ENCODE results near the gene BCAS4.
A peak's percentile ranks its signal among the peaks of the same experiment; 100 is the strongest.

Gene BCAS4

DNA sequence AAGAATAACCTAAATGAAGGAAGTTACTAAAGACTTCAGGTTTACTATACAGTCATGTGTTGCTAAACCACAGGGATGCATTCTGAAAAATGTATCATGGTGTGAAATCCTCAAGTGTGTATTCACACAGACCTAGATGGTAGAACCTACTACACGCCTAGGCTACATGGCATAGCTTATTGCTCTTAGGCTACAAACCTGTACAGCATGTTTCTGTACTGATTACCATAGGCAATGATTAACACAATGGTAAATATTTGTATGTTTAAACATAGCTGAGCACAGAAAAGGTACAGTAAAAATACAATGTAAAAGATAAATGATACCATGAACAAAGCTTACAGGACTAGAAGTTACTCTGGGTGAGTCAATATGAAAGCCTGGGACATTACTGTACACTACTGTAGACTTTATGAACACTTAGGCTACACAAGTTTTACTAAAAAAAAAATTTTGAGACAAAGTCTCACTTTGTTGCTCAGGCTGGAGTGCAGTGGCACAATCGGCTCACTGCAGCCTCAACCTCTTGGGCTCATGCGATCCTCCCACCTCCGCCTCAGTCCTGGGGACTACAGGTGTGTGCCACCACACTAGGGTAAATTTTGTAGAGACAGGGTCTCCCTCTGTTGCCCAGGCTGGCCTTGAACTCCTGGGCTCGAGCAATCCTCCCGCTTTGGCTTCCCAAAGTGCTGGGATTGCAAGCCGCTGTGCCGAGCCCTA is 100.4 kb downstream of the BCAS4 start:
- Histone ChIP-seq H3K27ac (ENCODE audit: low read depth, low read length) (no peak overlapping the region), H3K4me1 (ENCODE audit: insufficient read depth, low read length) (no peaks in the 10 kb centered on the region), H3K4me3 (ENCODE audit: low read depth in 1 of 2, low read length in 2 of 2) (no peak overlapping the region), H3K27me3 (ENCODE audit: control insufficient read depth in 1 of 2, insufficient read depth in 2 of 2, low read length in 2 of 2) (no peaks in the 10 kb centered on the region), H3K36me3 (ENCODE audit: insufficient read depth, low read length) (peaks cover 52% of the 10 kb centered on the region), H3K9ac (ENCODE audit: low read length) (no peak overlapping the region), H3K9me3 (ENCODE audit: low read length) (no peaks in the 10 kb centered on the region)

DNA sequence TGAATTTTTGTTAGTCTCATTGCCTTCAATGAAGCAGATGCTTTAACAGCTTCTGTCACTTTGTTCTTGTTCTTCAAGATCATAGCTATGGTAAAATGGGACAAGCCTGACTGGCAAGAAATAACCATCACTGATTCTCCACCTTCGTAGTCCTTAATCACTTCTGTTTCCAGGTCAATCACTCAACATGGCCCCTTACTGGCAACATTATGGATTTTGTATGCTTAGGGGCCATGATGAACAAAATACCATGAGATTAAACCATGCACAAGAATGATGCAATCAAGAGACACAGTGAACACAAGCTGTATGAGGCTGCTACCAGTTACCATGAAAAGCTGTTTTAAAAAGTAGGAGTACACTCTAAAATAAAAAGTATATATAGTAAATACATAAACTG is 103.6 kb downstream of the BCAS4 start:
- Histone ChIP-seq H3K9ac (ENCODE audit: low read length) (no peak overlapping the region), H3K9me3 (ENCODE audit: low read length) (no peaks in the 10 kb centered on the region), H3K4me3 (ENCODE audit: low read depth in 1 of 2, low read length in 2 of 2) (no peak overlapping the region), H3K36me3 (ENCODE audit: insufficient read depth, low read length) (peaks cover 34% of the 10 kb centered on the region), H3K4me1 (ENCODE audit: insufficient read depth, low read length) (no peaks in the 10 kb centered on the region), H3K27me3 (ENCODE audit: control insufficient read depth in 1 of 2, insufficient read depth in 2 of 2, low read length in 2 of 2) (no peaks in the 10 kb centered on the region), H3K27ac (ENCODE audit: low read depth, low read length) (no peak overlapping the region)

DNA sequence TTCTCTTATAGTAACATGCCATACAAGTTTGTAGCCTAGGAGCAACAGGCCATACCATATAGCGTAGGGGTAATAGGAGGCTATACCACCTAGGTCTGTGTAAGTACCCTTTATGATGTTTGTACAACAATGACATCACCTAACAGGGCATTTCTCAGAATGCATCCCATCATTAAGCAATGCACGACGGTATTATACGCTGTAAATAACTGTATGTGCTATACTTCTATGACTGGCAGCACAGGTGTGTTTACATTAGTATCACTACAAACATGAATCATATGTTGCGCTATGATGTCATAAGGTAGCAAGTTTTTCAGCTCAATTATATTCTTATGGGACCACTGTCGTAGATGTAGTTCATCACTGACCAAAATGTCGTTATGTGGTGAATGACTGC is 105.4 kb downstream of the BCAS4 start:
- no peak overlapping the region for H3K27ac ChIP-seq (ENCODE audit: low read depth, low read length)
- H3K27me3 ChIP-seq (ENCODE audit: control insufficient read depth in 1 of 2, insufficient read depth in 2 of 2, low read length in 2 of 2) = no peaks in the 10 kb centered on the region
- H3K36me3 ChIP-seq (ENCODE audit: insufficient read depth, low read length) = peaks cover 19% of the 10 kb centered on the region
- H3K9me3 ChIP-seq (ENCODE audit: low read length) = no peaks in the 10 kb centered on the region
- no peak overlapping the region for H3K9ac ChIP-seq (ENCODE audit: low read length)
- H3K4me1 ChIP-seq (ENCODE audit: insufficient read depth, low read length) = peaks cover 6% of the 10 kb centered on the region
- no peak overlapping the region for H3K4me3 ChIP-seq (ENCODE audit: low read depth in 1 of 2, low read length in 2 of 2)

DNA sequence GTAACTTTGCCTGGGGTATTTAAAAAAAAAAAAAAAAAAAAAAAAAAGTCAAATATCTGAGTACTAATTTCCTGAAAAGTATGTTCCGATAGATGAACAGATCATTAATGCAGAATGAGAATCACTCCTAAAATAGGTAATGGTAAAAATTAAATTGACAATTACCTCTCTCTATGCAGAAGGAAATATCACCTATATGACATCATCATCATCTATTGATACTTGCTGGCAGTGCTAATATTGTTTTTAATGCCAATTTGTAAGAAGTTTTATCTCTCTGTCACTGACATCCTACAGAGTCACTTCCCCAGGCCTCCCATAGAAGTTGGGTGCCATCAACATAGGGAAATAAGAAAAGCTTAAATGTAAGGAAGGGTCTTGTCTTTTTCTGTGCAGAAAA is 106.4 kb downstream of the BCAS4 start:
- no peak overlapping the region for H3K4me3 ChIP-seq (ENCODE audit: low read depth in 1 of 2, low read length in 2 of 2)
- no peak overlapping the region for H3K9ac ChIP-seq (ENCODE audit: low read length)
- H3K27me3 ChIP-seq (ENCODE audit: control insufficient read depth in 1 of 2, insufficient read depth in 2 of 2, low read length in 2 of 2) = no peaks in the 10 kb centered on the region
- H3K27ac ChIP-seq (ENCODE audit: low read depth, low read length) = no peak overlapping the region
- H3K36me3 ChIP-seq (ENCODE audit: insufficient read depth, low read length) = peaks cover 19% of the 10 kb centered on the region
- no peaks in the 10 kb centered on the region for H3K9me3 ChIP-seq (ENCODE audit: low read length)
- H3K4me1 ChIP-seq (ENCODE audit: insufficient read depth, low read length) = peaks cover 6% of the 10 kb centered on the region

DNA sequence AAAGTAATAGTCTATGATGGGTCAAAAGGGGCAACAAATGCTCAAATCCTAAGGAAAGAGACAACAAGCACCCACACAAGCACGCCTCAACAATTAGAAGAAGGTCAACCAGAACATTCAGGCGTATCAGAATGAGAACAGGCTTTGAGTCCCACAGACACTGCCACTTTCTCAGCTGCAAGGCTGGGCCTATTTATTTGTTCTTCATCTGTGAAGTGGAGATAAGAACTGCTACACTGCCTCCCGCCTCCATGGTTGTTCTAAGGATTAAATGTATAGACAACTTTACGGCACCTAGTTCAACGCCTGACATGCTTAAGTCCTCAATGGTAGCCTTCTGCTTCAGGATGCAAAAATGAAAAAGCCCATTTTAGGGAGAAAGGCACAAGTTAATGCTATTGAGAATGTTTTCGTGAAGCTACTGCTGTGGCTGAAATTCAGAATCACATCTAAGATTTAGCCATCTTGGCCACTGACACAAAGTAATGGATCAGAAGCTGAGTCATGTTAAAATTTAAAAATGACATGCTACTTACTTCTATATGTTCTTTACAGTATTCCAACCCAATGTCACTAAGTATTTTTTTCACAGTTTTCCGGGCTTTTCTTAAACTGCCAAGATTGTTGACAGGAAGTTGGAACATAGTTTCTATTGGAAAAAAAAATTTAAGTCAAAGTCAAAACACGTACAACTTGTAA is 108.6 kb downstream of the BCAS4 start:
- Histone ChIP-seq H3K27ac (ENCODE audit: low read depth, low read length) (no peak overlapping the region), H3K4me3 (ENCODE audit: low read depth in 1 of 2, low read length in 2 of 2) (no peak overlapping the region), H3K9ac (ENCODE audit: low read length) (no peak overlapping the region), H3K9me3 (ENCODE audit: low read length) (no peaks in the 10 kb centered on the region), H3K36me3 (ENCODE audit: insufficient read depth, low read length) (peaks cover 13% of the 10 kb centered on the region), H3K4me1 (ENCODE audit: insufficient read depth, low read length) (peaks cover 6% of the 10 kb centered on the region), H3K27me3 (ENCODE audit: control insufficient read depth in 1 of 2, insufficient read depth in 2 of 2, low read length in 2 of 2) (no peaks in the 10 kb centered on the region)

DNA sequence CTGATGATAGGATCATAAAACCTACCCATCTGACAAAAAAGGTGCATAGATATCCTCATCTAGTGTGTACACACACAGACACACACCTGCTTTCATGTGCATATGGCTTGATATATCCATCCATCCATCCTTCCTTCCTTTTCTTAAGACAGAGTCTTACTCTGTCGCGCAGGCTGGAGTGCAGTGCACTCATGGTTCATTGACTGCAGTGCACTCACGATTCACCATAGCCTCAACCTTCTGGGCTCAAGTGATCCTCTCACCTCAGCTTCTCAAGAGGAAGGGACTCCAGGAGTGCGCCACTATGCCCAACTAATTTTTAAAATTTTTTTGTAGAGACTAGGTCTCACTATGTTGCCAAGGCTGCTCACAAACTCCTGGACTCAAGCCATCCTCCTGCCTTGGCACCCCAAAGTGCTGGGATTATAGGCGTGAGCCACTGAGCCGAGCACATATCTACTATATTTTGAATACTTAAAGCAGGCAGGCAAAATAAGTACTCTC is 109.3 kb downstream of the BCAS4 start:
- H3K9ac ChIP-seq (ENCODE audit: low read length) = no peak overlapping the region

DNA sequence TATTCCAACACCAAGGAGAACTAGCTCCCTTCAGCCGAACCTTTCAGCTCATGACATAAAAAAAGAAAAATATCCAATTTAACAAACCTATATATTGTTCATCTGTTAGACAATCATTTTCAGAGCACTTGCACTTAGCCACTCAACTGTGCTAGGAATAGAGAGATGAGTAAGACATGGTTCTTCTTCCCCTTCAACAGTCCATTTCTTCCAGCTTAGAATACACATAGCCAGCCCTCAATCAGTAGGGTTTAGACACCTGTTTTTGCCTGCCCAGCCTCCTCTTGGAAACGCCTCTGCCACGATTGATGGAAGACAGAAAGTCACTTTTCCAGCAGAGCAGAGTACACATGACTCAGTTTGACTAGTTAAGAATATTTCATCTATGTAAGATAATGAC is 114.6 kb downstream of the BCAS4 start:
- H3K36me3 ChIP-seq (ENCODE audit: insufficient read depth, low read length) = no peaks in the 10 kb centered on the region
- H3K4me3 ChIP-seq (ENCODE audit: low read depth in 1 of 2, low read length in 2 of 2) = no peak overlapping the region
- no peak overlapping the region for H3K27ac ChIP-seq (ENCODE audit: low read depth, low read length)
- H3K9ac ChIP-seq (ENCODE audit: low read length) = no peak overlapping the region
- H3K4me1 ChIP-seq (ENCODE audit: insufficient read depth, low read length) = peaks cover 23% of the 10 kb centered on the region
- H3K9me3 ChIP-seq (ENCODE audit: low read length) = no peaks in the 10 kb centered on the region
- H3K27me3 ChIP-seq (ENCODE audit: control insufficient read depth in 1 of 2, insufficient read depth in 2 of 2, low read length in 2 of 2) = no peaks in the 10 kb centered on the region

More for the DNA sequence above, 109.3 kb downstream of the BCAS4 start:
- H3K27ac ChIP-seq (ENCODE audit: low read depth, low read length) = no peak overlapping the region
- H3K4me3 ChIP-seq (ENCODE audit: low read depth in 1 of 2, low read length in 2 of 2) = no peak overlapping the region
- peaks cover 12% of the 10 kb centered on the region for H3K36me3 ChIP-seq (ENCODE audit: insufficient read depth, low read length)
- no peaks in the 10 kb centered on the region for H3K9me3 ChIP-seq (ENCODE audit: low read length)
- peaks cover 6% of the 10 kb centered on the region for H3K4me1 ChIP-seq (ENCODE audit: insufficient read depth, low read length)
- H3K27me3 ChIP-seq (ENCODE audit: control insufficient read depth in 1 of 2, insufficient read depth in 2 of 2, low read length in 2 of 2) = no peaks in the 10 kb centered on the region

DNA sequence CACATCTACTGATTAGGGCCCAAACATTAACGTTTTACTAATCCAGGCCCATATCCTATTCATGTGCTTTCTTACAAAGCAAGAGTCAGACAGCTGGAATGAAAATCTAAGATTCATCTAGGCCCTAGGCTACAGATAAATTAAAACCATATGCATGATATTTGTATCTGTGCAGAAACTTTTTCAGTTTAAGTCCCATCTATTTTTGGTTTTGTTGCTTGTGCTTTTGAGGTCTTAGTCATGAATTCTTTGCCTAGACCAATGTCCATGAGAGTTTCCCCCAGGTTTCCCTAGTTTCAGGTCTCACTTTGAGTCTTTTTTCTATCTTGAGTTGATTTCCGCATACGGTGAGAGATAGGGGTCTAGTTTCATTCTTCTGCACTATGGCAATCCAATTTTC is 116.2 kb downstream of the BCAS4 start:
- Histone ChIP-seq H3K27ac (ENCODE audit: low read depth, low read length) (no peak overlapping the region), H3K9ac (ENCODE audit: low read length) (no peak overlapping the region), H3K27me3 (ENCODE audit: control insufficient read depth in 1 of 2, insufficient read depth in 2 of 2, low read length in 2 of 2) (no peaks in the 10 kb centered on the region), H3K9me3 (ENCODE audit: low read length) (no peaks in the 10 kb centered on the region), H3K4me1 (ENCODE audit: insufficient read depth, low read length) (peaks cover 33% of the 10 kb centered on the region), H3K4me3 (ENCODE audit: low read depth in 1 of 2, low read length in 2 of 2) (no peak overlapping the region), H3K36me3 (ENCODE audit: insufficient read depth, low read length) (no peaks in the 10 kb centered on the region)

DNA sequence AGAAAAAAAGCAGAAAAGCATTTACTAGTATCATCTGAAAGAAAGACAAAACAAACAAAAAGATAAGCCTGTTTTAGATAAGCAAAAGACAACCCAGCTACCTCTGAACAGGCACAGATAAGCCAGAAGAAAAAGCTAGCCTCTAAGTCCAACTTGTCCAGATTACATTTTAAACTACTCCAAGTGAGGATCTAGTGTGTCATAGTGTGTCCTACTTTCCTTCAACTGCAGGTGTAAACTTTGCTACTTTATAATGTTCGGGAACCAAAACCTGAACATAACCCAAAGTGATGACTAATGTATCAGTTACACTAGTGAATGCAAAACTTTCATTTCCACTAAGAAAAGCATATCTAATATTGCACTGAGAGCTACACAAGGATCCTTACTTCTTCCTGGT is 116.9 kb downstream of the BCAS4 start:
- Histone ChIP-seq H3K27me3 (ENCODE audit: control insufficient read depth in 1 of 2, insufficient read depth in 2 of 2, low read length in 2 of 2) (no peaks in the 10 kb centered on the region), H3K4me1 (ENCODE audit: insufficient read depth, low read length) (peaks cover 39% of the 10 kb centered on the region), H3K27ac (ENCODE audit: low read depth, low read length) (no peak overlapping the region), H3K9me3 (ENCODE audit: low read length) (no peaks in the 10 kb centered on the region), H3K36me3 (ENCODE audit: insufficient read depth, low read length) (no peaks in the 10 kb centered on the region), H3K4me3 (ENCODE audit: low read depth in 1 of 2, low read length in 2 of 2) (no peak overlapping the region), H3K9ac (ENCODE audit: low read length) (no peak overlapping the region)

DNA sequence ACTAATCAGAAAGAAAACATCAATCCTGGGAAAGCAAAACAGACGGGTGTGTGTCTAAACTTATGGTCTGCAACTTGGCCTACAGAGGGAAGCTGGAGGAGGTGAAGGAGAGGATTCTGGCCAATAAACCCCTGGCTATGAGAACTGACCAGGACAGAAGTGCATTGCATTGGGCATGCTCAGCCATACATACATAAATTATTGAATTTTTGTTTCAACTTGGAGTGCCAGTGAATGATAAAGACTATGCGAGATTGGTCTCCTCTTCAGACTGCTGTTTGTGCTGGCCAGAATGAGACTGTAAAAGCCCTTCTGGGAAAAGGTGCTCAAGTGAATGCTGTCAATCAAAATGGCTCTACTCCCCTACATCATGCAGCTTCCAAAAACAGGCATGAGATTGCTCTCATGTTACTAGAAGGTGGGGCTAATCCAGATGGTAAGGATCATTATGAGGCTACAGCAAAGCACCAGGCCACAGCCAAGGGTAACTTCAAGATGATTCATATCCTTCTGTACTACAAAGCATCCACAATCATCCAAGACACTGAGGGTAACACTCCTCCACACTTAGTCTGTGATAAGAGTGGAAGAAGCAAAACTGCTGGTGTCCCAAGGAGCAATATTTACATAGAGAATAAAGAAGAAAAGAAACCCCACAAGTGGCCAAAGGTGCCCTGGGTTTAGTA is 119.0 kb downstream of the BCAS4 start:
- peaks cover 61% of the 10 kb centered on the region for H3K4me1 ChIP-seq (ENCODE audit: insufficient read depth, low read length)
- H3K27me3 ChIP-seq (ENCODE audit: control insufficient read depth in 1 of 2, insufficient read depth in 2 of 2, low read length in 2 of 2) = no peaks in the 10 kb centered on the region
- no peak overlapping the region for H3K4me3 ChIP-seq (ENCODE audit: low read depth in 1 of 2, low read length in 2 of 2)
- H3K9ac ChIP-seq (ENCODE audit: low read length) = no peak overlapping the region
- no peaks in the 10 kb centered on the region for H3K9me3 ChIP-seq (ENCODE audit: low read length)
- H3K36me3 ChIP-seq (ENCODE audit: insufficient read depth, low read length) = no peaks in the 10 kb centered on the region
- H3K27ac ChIP-seq (ENCODE audit: low read depth, low read length) = peak overlapping the region; percentile 8

DNA sequence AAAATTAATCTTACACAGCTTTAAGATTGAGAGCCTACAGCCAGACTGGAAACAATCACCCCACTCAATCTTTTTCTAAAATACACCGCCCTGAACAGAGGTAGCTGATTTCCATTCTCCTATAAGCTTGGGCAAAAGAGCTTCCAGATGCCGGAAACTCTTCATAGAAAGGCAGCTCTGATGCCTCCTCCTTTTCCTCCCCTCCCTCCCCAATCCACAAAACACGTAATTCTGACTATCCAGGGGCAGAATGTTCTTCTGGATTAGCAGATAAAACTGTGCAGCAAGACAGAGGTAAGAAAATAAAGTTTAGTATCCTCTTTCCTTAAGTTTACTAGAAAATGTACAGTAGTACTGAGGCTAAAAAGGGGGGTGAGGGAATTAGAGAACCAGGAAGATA is 120.6 kb downstream of the BCAS4 start:
- Histone ChIP-seq H3K4me1 (ENCODE audit: insufficient read depth, low read length) (peaks cover 62% of the 10 kb centered on the region), H3K27ac (ENCODE audit: low read depth, low read length) (no peak overlapping the region), H3K9ac (ENCODE audit: low read length) (no peak overlapping the region), H3K36me3 (ENCODE audit: insufficient read depth, low read length) (no peaks in the 10 kb centered on the region), H3K27me3 (ENCODE audit: control insufficient read depth in 1 of 2, insufficient read depth in 2 of 2, low read length in 2 of 2) (no peaks in the 10 kb centered on the region), H3K9me3 (ENCODE audit: low read length) (no peaks in the 10 kb centered on the region), H3K4me3 (ENCODE audit: low read depth in 1 of 2, low read length in 2 of 2) (no peak overlapping the region)
